Fibroblast of peridontal ligament (primary cell): ENCODE measurements around the gene HNRNPM.
"Not testable (repeated sequence)": the region's sequence is repeated elsewhere in the genome, so short reads cannot be mapped to it uniquely, and the experiment has no call there.

Experiments
- DNase-seq: peaks from one replicate; pipeline ENCODE4 v3.0.0-alpha.2; 2010; ENCODE audit errors: extremely low read depth

The HNRNPM gene

GRCh38 chr19:8512115-8512967, 67.6 kb downstream of the HNRNPM start:
- DNase-seq, result no peak

GRCh38 chr19:8513036-8513686, 68.4 kb downstream of the HNRNPM start:
- no peak for DNase-seq

GRCh38 chr19:8513687-8514504, 69.1 kb downstream of the HNRNPM start, which contains the start of gene ZNF414:
Gene ZNF414 (minus strand): TSS chr19:8514167. CDS start chr19:8514046, 121 bp downstream.
- DNase-seq, result peak; percentile 91

- DNase-seq, result not testable (repeated sequence)
Measured at GRCh38 chr19:8514505-8515009, 69.8 kb downstream of the HNRNPM start.

- no peak for DNase-seq
Measured at GRCh38 chr19:8515317-8515716, 70.5 kb downstream of the HNRNPM start.

GRCh38 chr19:8517551-8518442, 73.0 kb downstream of the HNRNPM start:
- DNase-seq, result peak; percentile 84

- DNase-seq, result no peak
Measured at GRCh38 chr19:8518536-8518935, 73.8 kb downstream of the HNRNPM start.

GRCh38 chr19:8519388-8519787, 74.6 kb downstream of the HNRNPM start:
- no peak for DNase-seq

- no peak for DNase-seq
Measured at GRCh38 chr19:8525401-8525684, 80.6 kb downstream of the HNRNPM start.

GRCh38 chr19:8526345-8527091, 81.7 kb downstream of the HNRNPM start:
- peak; percentile 89 for DNase-seq

- no peak for DNase-seq
Measured at GRCh38 chr19:8528500-8528899, 83.7 kb downstream of the HNRNPM start.

- DNase-seq, result no peak
Measured at GRCh38 chr19:8529369-8530006, 84.7 kb downstream of the HNRNPM start.

GRCh38 chr19:8530061-8530679, 85.4 kb downstream of the HNRNPM start:
- no peak for DNase-seq

- no peak for DNase-seq
Measured at GRCh38 chr19:8531470-8531869, 86.7 kb downstream of the HNRNPM start.

GRCh38 chr19:8532225-8532624, 87.5 kb downstream of the HNRNPM start:
- DNase-seq, result no peak

- DNase-seq, result no peak
Measured at GRCh38 chr19:8536282-8536681, 91.5 kb downstream of the HNRNPM start.

GRCh38 chr19:8537099-8537498, 92.3 kb downstream of the HNRNPM start:
- DNase-seq, result no peak
